Activated CD8-positive, alpha-beta memory T cell treated with anti-CD3 and anti-CD28 coated beads, Interleukin-2, amount 10 ng/mL, durations not matched to agents 7 days and 5 days (primary cell): ENCODE results near the gene CMSS1. TPM values are rescaled to one million over a fixed set of nuclear protein-coding genes. Genes with fewer than 3 reads are reported as not detected.

ENCODE experiments used
- ATAC-seq: fragments of 150-1000 bp; cut with Tn5 transposase; one replicate; pipeline ENCODE4 v1.10.0; 2021; ENCODE audit warnings: moderate library complexity
- CTCF ChIA-PET: fragments of 350-600 bp; sonication (Branson Sonifier 250); formaldehyde crosslinking; loops from one replicate; lab custom pipeline; 2021; ENCODE audit warnings: antibody characterized with exemption; lab: Charles Lee
- DNase-seq: peaks from one replicate; pipeline ENCODE4 v3.0.0-alpha.2; 2020
- H3K27ac Mint-ChIP-seq: one replicate; pipeline ENCODE4 v1.8.0; 2021; ENCODE audit warnings: mild to moderate bottlenecking, mixed read lengths
- H3K27me3 Mint-ChIP-seq: one replicate; pipeline ENCODE4 v1.8.0; 2021; ENCODE audit warnings: mixed read lengths
- H3K36me3 Mint-ChIP-seq: one replicate; pipeline ENCODE4 v1.8.0; 2021; ENCODE audit warnings: mild to moderate bottlenecking, mixed read lengths
- H3K4me1 Mint-ChIP-seq: one replicate; pipeline ENCODE4 v1.8.0; 2021; ENCODE audit warnings: mixed read lengths
- H3K4me3 Mint-ChIP-seq: one replicate; pipeline ENCODE4 v1.8.0; 2021; ENCODE audit warnings: mild to moderate bottlenecking, moderate library complexity, mixed read lengths
- H3K9me3 Mint-ChIP-seq: one replicate; pipeline ENCODE4 v1.8.0; 2022; ENCODE audit warnings: low read depth, mixed read lengths
- total RNA-seq, 2 experiments: library from RNA; stranded (reverse); gene quantifications; one replicate each; pipeline ENCODE4 v1.2.3, GENCODE V29; 2021

The CMSS1 gene
- total RNA-seq, 2 experiments from 2014 or later = 57.2 to 57.5 TPM

DNA sequence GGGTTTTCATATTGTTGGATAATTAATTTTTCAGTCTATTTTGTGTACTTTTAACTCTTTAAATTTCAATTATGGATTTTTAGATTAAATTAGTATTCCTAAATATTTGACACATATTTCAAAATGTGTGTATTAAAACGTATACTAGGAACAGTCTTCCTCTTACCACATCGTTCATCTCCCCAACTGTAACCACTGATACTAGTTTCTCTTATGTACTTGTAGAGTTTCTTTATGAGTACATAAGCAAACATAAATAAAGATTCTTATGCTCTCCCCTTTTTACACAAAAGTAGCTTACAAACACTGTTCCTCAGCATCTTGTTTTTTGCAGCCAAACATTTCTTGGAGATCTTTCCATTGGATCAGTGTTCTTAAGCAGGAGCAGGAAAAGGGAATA lies 45.9 kb downstream of the CMSS1 start:
- H3K27ac Mint-ChIP-seq = no peak overlapping the region
- H3K4me1 Mint-ChIP-seq = peaks cover 59% of the 10 kb centered on the region
- DNase-seq (no peak), ATAC-seq (no peak)
- H3K4me3 Mint-ChIP-seq = no peak overlapping the region
- H3K27me3 Mint-ChIP-seq = no peaks in the 10 kb centered on the region
- CTCF ChIA-PET = no interaction called here
- peaks cover 19% of the 10 kb centered on the region for H3K36me3 Mint-ChIP-seq
- H3K9me3 Mint-ChIP-seq = no peaks in the 10 kb centered on the region

DNA sequence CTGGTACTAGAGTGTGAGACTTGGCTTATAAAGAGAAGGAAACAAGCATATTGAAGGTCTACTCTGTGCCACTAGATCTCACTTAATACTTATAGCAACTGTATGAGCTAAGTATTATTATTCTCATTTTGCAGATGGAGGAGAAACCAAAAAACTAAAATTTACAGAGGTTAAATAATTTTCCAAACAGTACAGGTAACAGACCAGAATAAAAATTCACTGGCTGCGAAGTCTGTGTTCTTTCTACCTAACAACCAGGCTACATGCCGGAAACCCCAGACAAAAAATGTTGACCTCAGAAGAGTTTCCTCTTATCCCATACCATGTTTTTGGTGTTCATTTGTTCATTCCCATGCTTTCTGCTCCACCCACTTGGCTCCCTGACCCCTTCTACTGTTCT lies 46.6 kb downstream of the CMSS1 start:
- Mint-ChIP-seq H3K9me3 (no peaks in the 10 kb centered on the region), H3K36me3 (peaks cover 14% of the 10 kb centered on the region), H3K27me3 (no peaks in the 10 kb centered on the region), H3K4me1 (peaks cover 65% of the 10 kb centered on the region), H3K4me3 (no peak overlapping the region), H3K27ac (no peak overlapping the region)
- ATAC-seq (no peak), DNase-seq (no peak)
- CTCF ChIA-PET = no interaction called here

DNA sequence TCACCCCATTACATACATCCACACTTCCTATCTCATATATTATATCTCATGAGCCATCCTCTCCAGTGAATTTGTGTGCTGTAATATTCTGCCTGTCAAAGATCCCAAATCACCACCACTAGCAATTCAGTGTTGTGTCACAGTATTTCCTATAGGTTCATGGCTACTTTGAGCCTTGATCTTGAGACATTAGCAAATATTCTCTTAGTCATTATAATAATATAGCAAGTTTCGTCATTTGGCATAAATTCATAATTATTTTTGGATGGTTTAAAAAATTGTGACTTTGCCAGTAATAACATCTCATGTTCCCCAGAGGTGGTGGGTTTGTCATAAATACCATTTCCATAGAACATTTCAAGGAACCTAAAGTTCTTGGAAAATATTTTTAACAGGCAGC lies 47.7 kb downstream of the CMSS1 start:
- H3K9me3 Mint-ChIP-seq = no peaks in the 10 kb centered on the region
- no peak for DNase-seq
- no peak overlapping the region for H3K4me3 Mint-ChIP-seq
- no peak for ATAC-seq
- H3K4me1 Mint-ChIP-seq = peaks cover 65% of the 10 kb centered on the region
- H3K27me3 Mint-ChIP-seq = no peaks in the 10 kb centered on the region
- CTCF ChIA-PET = no interaction called here
- H3K27ac Mint-ChIP-seq = no peak overlapping the region
- peaks cover 16% of the 10 kb centered on the region for H3K36me3 Mint-ChIP-seq

DNA sequence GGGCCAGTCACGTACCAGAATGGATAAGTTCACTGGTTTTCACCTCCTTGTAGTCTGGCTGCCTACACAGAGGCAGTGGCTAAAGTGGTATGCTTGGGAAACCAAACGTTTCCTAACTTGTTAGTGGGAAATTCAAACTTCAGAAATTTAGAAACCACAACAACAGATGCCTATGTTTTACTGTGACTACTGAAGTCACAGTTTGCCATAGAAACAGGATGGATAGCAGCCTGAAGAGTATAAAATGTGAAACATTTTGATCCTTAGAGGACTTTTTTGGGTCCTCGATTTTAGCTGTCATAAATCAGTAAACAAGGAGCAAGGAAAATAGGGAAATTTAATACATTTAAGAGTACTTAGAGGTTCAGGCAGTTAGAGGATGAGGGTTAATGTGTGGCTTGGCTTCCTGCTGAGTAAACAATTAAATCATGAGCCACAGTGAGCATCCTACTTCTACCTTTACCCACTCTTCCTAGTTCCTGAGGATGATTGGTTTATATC lies 48.6 kb downstream of the CMSS1 start:
- Mint-ChIP-seq H3K4me3 (peak overlapping the region; percentile 10), H3K4me1 (peaks cover 70% of the 10 kb centered on the region), H3K27ac (peak overlapping the region; percentile 87), H3K27me3 (no peaks in the 10 kb centered on the region), H3K9me3 (no peaks in the 10 kb centered on the region), H3K36me3 (peaks cover 20% of the 10 kb centered on the region)
- ATAC-seq (peak; percentile 62), DNase-seq (peak; percentile 53)
- CTCF ChIA-PET = no interaction called here

DNA sequence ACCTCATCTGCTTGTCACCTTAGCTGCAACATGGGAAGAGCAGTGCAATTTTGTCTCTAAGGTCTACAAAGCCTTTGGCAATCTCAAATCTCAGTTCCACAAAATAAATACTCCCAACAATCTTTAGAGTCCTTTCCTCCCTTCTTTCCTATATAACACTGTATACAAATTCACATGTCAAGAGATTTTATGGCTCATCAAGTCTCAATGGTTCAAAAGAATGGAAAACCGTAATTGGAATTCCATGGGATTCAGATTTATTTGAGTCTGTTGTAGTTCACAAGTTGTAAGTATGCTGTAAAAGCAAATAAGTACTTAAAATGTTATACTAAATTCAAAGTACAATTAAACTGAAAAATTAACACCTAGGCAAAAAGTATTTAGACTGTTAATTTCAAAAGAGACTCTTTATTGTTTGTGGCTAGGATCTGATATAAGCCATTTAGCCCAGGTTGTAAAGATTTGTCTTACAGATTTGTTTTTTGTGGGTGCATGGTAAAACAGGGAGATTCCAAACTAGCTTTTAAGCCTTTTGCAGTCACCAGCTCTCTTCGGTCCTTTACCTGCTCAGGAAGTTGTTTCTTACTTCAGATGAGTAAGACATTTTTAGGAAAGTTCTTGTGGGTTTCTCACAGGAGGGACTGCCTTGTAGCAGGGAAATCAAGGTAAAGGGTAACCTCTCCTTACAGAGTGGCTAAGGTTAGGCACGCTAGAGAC lies 50.1 kb downstream of the CMSS1 start:
- DNase-seq (no peak), ATAC-seq (peak; percentile 7)
- H3K4me3 Mint-ChIP-seq = no peak overlapping the region
- no peaks in the 10 kb centered on the region for H3K9me3 Mint-ChIP-seq
- peak overlapping the region; percentile 44 for H3K27ac Mint-ChIP-seq
- CTCF ChIA-PET = interaction anchor here (0.7 to 1.3 kb wide), 3 partner anchors 10 to 237 kb away, joined by 3 read pairs; no protein-coding TSS in a partner anchor
- peaks cover 80% of the 10 kb centered on the region for H3K4me1 Mint-ChIP-seq
- H3K27me3 Mint-ChIP-seq = no peaks in the 10 kb centered on the region
- peaks cover 18% of the 10 kb centered on the region for H3K36me3 Mint-ChIP-seq

DNA sequence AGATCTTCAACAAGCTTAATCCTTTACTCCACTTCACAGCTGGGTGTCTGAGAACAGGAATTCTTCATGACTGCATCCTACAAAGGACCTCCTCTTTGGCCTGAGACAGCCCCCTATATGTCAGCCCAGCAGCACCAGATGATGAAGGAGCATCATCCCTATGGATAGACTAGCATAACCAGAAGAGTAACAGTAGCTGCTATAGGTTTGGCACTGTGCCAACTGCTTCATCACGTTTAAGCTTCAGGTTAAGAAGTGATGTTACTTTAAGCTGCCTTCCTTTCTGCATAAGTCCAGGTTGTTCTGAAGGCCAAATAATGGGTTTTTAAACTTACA lies 50.6 kb downstream of the CMSS1 start:
- CTCF ChIA-PET = interaction anchor here (1.2 to 1.3 kb wide), 2 partner anchors 10 to 237 kb away, joined by 3 read pairs; no protein-coding TSS in a partner anchor
- DNase-seq (no peak), ATAC-seq (no peak)
- H3K36me3 Mint-ChIP-seq = peaks cover 13% of the 10 kb centered on the region
- H3K27me3 Mint-ChIP-seq = no peaks in the 10 kb centered on the region
- peaks cover 80% of the 10 kb centered on the region for H3K4me1 Mint-ChIP-seq
- H3K27ac Mint-ChIP-seq = peak overlapping the region; percentile 44
- no peaks in the 10 kb centered on the region for H3K9me3 Mint-ChIP-seq
- no peak overlapping the region for H3K4me3 Mint-ChIP-seq

DNA sequence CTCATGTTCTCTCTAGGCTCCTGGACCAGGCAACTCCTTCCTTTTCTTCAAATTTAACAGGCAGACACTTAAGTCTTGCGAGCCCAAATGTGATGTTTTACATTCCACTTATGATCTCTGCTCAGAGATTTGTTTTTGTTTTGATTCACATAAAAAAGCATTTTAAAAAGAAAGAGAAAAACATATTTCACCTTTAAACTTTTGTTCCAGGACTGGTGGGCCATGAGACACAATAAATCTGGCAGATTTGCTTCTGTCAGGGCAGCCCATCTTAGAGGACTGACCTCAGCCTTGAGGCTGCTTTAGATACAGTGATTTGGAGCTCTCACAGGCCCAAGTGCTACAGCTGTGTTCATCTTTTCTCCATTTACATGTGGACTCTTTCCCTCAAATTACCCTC lies 52.0 kb downstream of the CMSS1 start:
- peaks cover 15% of the 10 kb centered on the region for H3K36me3 Mint-ChIP-seq
- no peaks in the 10 kb centered on the region for H3K9me3 Mint-ChIP-seq
- H3K4me1 Mint-ChIP-seq = peaks cover 81% of the 10 kb centered on the region
- H3K27ac Mint-ChIP-seq = no peak overlapping the region
- H3K4me3 Mint-ChIP-seq = no peak overlapping the region
- CTCF ChIA-PET = interaction anchor here (3.2 kb wide), 1 partner anchor 37 kb away, joined by 10 read pairs; no protein-coding TSS in a partner anchor
- H3K27me3 Mint-ChIP-seq = no peaks in the 10 kb centered on the region
- ATAC-seq (no peak), DNase-seq (no peak)

DNA sequence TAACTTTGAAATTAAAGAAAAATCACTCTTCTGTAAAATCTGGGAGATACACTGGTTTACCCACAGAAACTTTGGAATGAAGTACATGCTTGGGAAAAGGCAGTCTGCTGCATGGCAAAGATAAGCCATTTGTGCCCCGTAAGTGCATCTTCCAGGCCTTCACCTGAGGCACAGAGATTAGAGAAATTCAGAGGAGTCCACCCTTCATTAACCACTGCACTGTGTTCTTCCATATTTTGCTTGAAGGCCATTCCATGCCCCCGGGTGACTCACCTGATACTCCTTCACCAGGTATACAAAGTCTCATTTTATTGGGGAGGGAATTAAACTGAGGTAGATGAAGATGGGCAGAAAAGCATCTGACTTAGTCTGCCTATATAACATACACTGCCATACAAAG lies 53.0 kb downstream of the CMSS1 start:
- ATAC-seq (no peak), DNase-seq (no peak)
- no peaks in the 10 kb centered on the region for H3K9me3 Mint-ChIP-seq
- H3K36me3 Mint-ChIP-seq = peaks cover 12% of the 10 kb centered on the region
- H3K4me1 Mint-ChIP-seq = peaks cover 79% of the 10 kb centered on the region
- H3K27ac Mint-ChIP-seq = no peak overlapping the region
- CTCF ChIA-PET = interaction anchor here (3.2 kb wide), 1 partner anchor 39 kb away, joined by 10 read pairs; no protein-coding TSS in a partner anchor
- no peak overlapping the region for H3K4me3 Mint-ChIP-seq
- H3K27me3 Mint-ChIP-seq = peaks cover 4% of the 10 kb centered on the region

DNA sequence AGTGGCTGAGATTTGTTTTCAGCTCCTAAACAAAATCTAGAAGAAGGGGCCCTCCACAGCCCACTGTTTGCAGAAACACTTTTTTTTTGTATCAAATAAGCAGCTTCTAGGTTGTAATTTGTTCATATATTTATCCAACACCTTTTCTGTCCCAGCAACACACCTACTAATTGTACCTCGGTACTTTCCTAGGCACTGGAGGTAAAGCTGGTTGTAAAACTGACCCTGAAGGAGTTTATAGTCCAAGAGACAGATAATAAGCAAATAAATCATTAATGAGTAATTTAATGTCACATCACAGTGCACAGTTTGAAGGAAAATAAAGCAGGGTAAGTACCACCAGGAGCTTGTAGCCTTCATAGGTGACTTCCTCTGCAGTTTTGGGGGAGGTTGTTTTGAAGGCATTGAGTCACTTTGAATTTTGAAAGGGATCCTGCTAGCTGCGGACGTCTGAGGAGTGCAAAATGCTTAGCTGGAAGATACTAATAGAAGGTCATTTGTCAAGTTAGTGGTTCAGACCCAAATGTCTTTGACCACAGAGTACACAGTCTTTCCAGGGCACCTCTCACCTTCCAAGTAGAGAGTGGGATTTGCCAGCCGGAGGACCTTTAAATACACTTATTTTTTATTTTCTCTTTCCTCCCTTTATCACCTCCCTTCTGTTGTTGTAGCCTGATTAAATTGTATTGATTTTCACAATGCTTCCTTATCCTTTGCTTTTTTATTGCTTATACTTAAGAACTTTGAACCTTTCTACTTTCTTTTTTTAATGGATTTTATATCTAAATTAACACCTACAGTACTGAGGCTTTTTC lies 53.8 kb downstream of the CMSS1 start:
- peaks cover 74% of the 10 kb centered on the region for H3K4me1 Mint-ChIP-seq
- no peaks in the 10 kb centered on the region for H3K9me3 Mint-ChIP-seq
- CTCF ChIA-PET = interaction anchor here (3.2 kb wide), 1 partner anchor 39 kb away, joined by 10 read pairs; no protein-coding TSS in a partner anchor
- H3K27me3 Mint-ChIP-seq = peaks cover 6% of the 10 kb centered on the region
- H3K4me3 Mint-ChIP-seq = no peak overlapping the region
- ATAC-seq = no peak
- no peak overlapping the region for H3K27ac Mint-ChIP-seq
- peaks cover 10% of the 10 kb centered on the region for H3K36me3 Mint-ChIP-seq
- DNase-seq = no peak

DNA sequence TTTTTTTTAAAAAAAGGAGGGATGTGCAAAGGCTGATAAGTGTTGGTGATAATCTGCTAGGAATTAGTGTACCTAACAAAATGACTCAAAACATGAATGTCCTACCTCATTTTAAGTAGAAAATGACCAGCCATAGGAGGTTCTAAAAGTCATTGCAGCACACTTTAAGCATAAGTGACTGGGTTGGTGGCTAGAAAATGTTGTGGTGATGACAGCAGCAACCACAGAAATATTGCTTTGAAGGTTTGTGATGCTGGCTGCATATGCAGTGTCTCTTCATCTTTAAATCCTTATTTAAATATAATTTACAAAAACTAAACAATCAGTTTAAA lies 55.2 kb downstream of the CMSS1 start:
- no peaks in the 10 kb centered on the region for H3K9me3 Mint-ChIP-seq
- H3K27me3 Mint-ChIP-seq = peaks cover 12% of the 10 kb centered on the region
- peaks cover 12% of the 10 kb centered on the region for H3K36me3 Mint-ChIP-seq
- ATAC-seq = peak; percentile 59
- H3K4me3 Mint-ChIP-seq = no peak overlapping the region
- CTCF ChIA-PET = interaction anchor here (0.8 to 1.2 kb wide), 2 partner anchors 11 to 30 kb away, joined by 3 read pairs; no protein-coding TSS in a partner anchor
- peaks cover 64% of the 10 kb centered on the region for H3K4me1 Mint-ChIP-seq
- peak; percentile 83 for DNase-seq
- H3K27ac Mint-ChIP-seq = peak overlapping the region; percentile 77

DNA sequence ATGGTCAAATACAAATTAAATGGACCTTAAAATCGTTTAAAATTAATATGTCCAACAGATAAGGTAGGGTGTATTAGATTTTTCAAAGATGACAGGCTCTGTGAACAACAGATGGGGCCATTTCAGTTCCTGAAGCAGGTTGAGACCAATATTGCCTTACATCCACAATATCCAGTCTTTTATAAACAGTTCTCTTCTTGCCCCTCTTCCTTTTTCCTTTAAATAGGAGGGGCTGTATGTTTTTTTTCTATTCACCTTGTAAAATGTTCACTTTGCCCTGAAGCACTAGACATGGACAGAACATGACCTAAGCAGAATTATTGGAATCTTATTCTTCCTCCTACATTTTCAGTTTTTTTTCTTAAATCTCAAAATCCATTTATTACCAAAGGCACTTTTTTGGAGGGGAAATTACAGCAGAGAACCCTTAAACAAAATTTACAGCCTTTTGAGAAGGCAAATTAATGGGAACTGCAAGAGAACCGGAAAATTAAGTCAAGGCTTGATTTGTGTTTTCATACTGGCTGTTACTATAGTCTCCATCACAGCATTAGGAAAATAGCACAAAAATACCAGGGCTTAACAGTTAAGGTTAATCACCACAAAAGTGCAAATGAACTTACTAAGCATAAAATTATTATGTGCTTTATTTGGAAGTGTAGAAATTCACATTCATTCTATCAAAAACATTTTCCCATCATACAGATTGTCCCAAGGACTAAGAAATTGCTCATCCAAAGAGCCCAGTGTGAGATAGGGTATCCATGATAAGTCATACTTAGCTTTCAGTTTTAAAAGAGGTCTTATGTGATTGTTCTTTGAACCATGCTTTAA lies 55.8 kb downstream of the CMSS1 start:
- CTCF ChIA-PET = interaction anchor here (0.8 to 1.2 kb wide), 2 partner anchors 10 to 30 kb away, joined by 3 read pairs; no protein-coding TSS in a partner anchor
- ATAC-seq (peak; percentile 5), DNase-seq (no peak)
- peaks cover 12% of the 10 kb centered on the region for H3K36me3 Mint-ChIP-seq
- H3K9me3 Mint-ChIP-seq = no peaks in the 10 kb centered on the region
- H3K4me1 Mint-ChIP-seq = peaks cover 60% of the 10 kb centered on the region
- peaks cover 12% of the 10 kb centered on the region for H3K27me3 Mint-ChIP-seq
- peak overlapping the region; percentile 49 for H3K27ac Mint-ChIP-seq
- H3K4me3 Mint-ChIP-seq = no peak overlapping the region

DNA sequence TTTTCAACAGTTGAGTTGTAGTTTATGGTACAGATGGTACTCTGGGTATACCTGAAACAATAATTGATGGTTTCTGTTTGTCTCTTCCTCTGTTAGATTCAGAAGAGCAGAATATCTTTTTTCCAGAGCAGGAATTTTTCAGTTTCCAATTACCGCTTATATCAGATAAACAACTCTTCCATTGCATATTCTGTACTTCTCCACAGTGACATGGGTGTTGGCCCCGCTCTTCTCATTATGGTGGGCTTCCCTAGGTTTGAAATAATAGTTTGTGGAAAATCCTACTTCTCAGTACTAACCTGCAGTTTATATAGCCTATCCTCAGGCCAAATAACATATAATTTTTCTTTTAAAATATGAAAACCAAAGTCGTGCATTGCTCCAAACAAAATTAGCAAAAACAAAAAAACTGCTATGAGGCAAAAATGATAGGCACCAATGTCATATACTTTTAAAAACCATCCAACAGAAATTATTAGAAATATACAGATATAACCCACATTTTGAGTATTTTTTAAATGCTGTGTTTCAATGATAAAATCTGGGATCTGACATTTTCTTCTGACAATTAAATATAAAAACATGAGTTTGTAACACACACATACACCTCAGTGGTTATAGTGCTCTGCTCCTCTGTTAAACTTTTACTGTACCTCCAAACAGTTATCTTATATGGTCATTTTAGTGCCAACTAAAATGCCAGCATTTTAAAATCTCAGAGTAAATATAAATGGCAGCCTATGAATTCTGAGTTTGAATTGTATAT lies 56.8 kb downstream of the CMSS1 start:
- peaks cover 53% of the 10 kb centered on the region for H3K4me1 Mint-ChIP-seq
- DNase-seq = no peak
- H3K27ac Mint-ChIP-seq = no peak overlapping the region
- H3K9me3 Mint-ChIP-seq = no peaks in the 10 kb centered on the region
- no peak for ATAC-seq
- CTCF ChIA-PET = no interaction called here
- peaks cover 11% of the 10 kb centered on the region for H3K36me3 Mint-ChIP-seq
- no peak overlapping the region for H3K4me3 Mint-ChIP-seq
- H3K27me3 Mint-ChIP-seq = peaks cover 12% of the 10 kb centered on the region
